VCaP (cell line): ENCODE measurements around the gene HRH4.

Experiments used
- H3K27ac ChIP-seq: fragments of 450-650 bp; 2 replicates; pipeline ENCODE4 v1.5.1; 2017
- TF ChIP-seq, protein P1 (sequence below): fragments of 450-650 bp; conservative IDR thresholded peaks from 2 replicates; pipeline ENCODE4 v1.5.1; 2017; ENCODE audit warnings: mild to moderate bottlenecking, moderate library complexity

Gene HRH4

DNA sequence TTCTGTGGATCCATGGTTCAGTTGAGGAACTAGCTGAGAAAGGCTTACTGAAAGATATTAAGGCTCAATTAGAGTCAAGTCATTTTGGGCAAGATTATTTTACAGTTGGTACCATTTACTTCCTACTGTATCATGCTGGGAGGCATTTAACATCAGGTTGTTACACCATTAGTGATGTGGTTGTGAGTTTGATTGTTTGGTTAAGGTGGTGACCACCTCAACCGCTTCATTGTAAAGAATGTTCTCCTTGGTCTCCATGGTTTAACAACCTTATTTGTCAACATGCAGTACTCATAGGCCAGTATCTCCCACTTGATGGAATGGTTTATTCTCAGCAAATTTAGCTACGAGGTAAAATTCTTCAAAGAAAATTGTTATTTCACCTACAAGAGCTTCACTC lies 34.1 kb downstream of the HRH4 start:
- no peak overlapping the region for H3K27ac ChIP-seq
- TF ChIP-seq, protein P1, sequence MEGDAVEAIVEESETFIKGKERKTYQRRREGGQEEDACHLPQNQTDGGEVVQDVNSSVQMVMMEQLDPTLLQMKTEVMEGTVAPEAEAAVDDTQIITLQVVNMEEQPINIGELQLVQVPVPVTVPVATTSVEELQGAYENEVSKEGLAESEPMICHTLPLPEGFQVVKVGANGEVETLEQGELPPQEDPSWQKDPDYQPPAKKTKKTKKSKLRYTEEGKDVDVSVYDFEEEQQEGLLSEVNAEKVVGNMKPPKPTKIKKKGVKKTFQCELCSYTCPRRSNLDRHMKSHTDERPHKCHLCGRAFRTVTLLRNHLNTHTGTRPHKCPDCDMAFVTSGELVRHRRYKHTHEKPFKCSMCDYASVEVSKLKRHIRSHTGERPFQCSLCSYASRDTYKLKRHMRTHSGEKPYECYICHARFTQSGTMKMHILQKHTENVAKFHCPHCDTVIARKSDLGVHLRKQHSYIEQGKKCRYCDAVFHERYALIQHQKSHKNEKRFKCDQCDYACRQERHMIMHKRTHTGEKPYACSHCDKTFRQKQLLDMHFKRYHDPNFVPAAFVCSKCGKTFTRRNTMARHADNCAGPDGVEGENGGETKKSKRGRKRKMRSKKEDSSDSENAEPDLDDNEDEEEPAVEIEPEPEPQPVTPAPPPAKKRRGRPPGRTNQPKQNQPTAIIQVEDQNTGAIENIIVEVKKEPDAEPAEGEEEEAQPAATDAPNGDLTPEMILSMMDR, result no peak

DNA sequence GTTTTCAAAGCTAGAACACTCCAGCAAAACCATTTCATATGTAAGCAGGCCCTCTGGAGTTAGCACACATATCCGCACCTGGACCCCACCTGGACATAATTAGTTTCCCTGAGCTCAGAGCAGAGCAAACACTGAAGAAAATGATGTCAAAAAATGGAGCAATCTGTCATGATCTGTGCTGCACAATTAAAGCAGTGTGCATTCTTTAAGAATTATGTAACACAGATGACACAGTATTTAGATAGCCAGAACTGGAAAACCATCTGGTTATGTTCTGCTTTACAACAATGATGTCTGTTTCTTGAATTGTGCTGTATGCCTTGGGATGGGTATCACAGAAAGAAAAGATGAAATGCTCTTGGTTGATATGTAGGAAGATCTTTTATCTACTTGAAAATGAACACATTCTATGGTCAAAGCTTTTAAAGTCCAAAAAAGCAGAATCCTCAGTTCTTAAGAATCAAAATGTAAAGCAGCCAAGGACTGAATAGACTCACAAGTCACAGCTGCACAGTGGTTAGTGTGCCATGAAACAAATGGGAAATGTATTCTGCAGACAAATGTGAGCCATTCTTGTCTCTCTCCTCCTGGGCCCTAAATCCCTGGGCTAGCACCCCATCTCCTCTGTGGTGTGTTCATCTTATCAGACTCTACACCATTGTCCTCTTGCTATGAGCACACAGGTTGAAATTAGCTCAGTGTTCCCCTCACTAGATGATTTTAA lies 36.8 kb downstream of the HRH4 start:
- TF ChIP-seq, protein P1, result no peak
- H3K27ac ChIP-seq, result no peak overlapping the region

DNA sequence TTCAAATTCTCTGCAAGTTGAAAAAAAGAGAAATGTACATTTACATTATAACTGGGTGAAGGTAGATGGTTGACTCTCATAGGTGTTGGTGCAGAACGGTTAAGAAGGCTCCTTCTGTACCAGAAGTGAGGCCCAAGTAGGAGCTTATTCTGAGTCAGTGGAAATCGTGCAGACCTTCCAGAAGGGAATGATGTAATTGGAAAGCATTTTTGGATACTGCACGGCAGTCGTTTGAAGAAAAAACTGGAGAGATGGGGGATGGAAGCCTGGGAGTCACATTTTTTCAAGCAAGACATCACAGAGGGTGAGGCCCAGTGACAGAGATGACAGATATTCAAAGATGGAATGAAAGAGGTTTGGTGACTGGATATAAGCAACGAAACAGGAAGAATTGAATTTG lies 39.4 kb downstream of the HRH4 start:
- no peak overlapping the region for H3K27ac ChIP-seq
- TF ChIP-seq, protein P1, result no peak

GRCh38 chr18:24500217-24500616 lies 39.8 kb downstream of the HRH4 start:
- TF ChIP-seq, protein P1, result no peak
- H3K27ac ChIP-seq, result no peak overlapping the region

DNA sequence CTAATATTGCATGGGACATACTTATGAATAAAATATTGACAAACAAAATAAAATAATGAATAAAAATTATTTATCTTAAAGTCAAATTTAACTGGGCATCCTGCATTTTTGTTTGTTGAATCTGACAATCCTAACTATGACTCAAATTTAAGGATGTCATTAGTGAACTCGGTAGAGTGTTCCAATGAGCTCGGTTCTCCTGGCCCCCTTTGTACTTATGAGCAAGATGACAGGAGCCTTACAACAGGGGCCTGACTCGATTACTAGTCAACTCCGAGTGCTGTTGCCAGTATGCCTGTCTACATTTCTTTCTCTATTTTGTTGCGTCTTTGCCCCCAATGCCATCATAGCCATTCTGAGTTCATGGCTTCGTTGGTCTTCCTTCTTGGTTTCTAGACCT lies 40.3 kb downstream of the HRH4 start:
- TF ChIP-seq, protein P1, result no peak
- H3K27ac ChIP-seq, result no peak overlapping the region

GRCh38 chr18:24502667-24503523 lies 42.5 kb downstream of the HRH4 start:
- H3K27ac ChIP-seq, result no peak overlapping the region
- TF ChIP-seq, protein P1, result no peak

DNA sequence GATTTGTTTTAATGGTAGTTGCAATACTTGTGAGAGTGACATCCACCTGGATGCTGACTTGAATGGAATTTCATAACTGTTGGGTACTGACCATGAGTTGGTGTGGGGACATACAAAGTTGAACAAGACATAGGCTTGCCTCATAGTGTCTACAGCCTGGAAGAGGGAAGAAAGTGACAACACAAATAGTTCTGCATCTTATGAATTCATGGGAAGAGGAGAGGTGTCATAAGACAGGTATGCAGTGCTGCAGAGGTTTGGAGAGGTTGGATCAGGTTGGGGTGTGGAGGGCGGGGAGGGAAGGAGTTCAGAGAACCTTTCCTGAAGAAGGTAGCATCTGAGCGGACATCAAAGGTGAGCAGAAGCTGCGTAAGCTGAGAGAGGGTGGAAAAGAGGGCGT lies 44.0 kb downstream of the HRH4 start:
- TF ChIP-seq, protein P1, result no peak
- no peak overlapping the region for H3K27ac ChIP-seq
